Kidney tubule cell (primary cell): ENCODE results near the gene VRTN.

Experiments
- DNase-seq: peaks from one replicate; pipeline ENCODE4 v3.0.0-alpha.2; 2018; ENCODE audit warnings: low spot score

VRTN gene

DNA sequence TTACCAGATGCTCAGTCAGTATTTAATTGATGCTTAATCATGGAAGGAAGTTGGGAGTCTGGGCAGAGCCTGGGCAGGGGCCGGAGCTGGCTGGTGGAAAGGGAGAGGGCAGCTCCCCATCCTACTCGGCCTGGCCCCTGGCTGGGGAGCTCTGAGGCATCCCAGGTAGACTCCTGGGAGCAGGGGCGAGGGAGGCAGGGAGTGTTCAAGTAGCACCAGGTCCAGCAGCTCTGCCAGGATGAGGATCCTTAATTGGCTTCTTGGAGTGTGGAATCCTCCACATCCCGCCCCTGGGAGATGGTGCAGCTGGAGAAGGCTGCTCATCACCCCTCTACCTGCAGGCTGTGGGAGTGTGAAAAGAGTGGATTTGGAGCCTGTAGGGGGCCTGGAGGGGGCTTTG lies 46.8 kb downstream of the VRTN start:
- DNase-seq = no peak

DNA sequence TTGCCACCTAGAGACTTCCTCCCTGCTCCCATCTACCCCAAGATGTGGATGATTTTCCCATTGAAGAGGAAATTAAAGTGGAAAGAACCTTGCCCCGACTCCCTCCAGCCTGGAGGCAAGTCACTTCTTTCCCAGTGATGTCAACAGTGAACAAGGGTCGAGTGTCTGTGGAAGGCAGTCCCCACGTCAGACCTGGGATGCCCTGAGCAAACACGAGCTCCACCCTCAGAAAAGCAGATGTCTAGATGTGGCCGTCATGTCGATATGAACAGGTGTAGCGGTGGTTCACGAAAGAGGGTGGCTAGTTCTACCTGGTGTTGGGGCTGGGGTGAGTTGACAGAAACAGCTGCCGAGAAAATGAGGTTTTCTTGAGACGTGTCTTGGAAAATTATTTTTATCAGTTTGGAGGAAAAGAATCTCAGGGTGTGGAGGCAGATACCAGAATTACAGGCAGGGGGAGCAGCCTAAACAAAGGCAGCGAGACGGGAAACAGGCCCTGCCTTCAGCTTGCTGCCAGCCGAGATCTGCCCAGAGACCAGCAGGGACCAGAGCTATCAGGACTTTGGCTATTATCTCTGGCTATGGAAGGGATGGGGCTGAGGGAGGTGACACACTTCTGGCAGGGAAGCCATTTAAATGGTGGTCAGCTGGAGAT lies 51.9 kb downstream of the VRTN start:
- no peak for DNase-seq

DNA sequence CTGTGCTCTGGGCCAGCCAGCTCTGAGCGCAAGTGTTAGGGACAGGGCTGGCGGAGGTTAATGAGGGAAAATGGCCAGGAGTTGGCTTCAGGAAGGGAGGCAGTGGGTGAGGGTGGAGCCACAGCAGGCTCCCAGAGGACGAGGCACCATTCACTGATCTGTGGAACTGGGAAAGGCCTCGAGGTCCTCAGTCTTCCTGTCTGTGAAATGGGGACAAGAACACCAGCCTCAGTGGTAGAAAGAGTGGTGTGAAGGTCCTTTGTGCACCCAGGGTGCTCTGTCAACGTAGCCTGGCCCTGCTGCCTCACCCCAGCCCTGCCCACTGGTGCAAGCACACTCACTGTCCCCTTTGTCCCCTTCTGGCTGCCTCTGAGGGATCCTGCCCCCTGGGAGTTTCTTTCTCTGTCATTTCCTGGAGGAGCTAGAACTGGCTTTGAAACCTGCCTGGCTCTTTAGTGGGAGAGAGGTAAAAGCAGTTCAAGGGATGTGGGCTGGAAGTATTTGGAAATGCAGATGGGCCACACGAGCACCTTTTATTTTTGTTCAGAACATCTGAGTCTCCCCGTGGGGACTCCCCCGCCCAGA lies 52.7 kb downstream of the VRTN start:
- no peak for DNase-seq

DNA sequence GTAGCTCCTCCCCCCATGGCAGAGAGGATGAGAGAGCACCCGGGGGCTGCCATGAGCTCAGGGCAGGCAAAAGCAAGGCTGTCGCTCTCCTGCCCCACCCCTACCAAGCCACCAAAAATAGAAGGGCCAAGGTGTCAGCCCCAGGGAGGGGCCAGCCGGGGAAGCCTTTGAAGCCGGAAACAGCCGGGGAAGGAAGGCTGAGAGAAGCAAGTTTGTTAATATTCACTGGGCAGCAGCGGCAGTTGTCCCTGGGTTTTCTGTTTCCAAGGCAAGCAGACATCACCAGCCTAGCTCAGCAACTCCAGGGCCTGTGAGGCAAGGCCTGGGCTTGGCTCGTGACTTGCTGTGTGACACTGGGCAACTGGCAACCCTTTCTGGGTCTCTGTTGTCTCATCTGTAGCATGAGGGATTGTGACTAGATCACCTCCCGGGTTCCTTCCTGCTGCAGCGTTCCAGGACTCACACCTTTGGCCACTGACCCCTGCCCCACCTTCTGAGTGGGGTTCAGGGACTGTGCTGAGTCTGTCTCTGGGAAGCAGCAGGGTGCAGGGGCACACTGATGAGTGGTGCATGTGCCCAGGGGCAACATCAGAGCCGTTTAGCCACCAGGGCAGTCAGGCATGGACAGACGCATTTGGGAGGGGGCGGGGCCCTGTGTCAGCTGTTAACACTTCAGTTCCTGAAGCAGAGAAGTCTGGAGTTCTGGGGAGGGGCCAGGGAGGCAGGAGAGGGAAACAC lies 53.4 kb downstream of the VRTN start:
- DNase-seq = peak; percentile 58

DNA sequence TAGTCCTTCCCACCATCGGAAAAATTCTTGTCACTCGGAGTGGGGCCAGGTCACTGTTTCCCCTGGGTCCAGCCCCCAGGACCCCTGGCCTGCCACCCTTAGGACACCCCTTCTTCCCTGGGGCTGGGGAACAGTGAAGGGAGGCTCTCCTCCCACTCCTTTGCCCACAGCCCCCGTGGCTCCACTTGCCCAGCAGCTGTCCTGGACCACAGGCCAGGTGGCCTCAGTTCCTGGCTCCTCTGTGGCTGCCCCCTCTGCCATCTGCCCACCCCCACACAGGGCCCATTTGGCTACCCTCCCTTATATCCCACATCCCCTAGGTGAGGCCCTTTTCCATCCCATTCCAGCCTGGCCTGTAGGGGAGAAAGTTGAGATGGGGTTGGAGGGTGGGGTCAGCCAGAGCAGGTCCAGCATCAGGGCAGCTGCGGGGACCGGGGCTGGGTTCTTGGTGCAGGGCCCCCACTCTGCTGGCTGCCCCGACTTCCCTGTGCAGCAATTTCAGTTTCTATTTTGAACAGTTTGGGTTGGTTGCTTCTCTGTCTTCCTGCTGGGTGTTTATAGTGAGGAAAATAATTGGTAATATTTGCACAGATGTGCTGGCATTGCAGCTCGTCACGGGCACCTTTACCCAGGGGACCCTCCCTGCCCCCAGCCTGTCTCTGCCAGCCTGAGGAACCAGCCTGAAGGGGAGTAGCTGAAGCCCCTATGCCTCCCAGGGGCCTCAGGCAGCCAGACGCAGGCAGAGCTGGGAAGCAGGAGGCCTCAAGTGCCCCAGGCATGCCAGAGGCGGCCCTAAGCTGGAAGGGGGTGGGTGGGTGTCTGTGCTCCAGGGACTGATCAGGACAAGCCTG lies 54.4 kb downstream of the VRTN start:
- DNase-seq = no peak

DNA sequence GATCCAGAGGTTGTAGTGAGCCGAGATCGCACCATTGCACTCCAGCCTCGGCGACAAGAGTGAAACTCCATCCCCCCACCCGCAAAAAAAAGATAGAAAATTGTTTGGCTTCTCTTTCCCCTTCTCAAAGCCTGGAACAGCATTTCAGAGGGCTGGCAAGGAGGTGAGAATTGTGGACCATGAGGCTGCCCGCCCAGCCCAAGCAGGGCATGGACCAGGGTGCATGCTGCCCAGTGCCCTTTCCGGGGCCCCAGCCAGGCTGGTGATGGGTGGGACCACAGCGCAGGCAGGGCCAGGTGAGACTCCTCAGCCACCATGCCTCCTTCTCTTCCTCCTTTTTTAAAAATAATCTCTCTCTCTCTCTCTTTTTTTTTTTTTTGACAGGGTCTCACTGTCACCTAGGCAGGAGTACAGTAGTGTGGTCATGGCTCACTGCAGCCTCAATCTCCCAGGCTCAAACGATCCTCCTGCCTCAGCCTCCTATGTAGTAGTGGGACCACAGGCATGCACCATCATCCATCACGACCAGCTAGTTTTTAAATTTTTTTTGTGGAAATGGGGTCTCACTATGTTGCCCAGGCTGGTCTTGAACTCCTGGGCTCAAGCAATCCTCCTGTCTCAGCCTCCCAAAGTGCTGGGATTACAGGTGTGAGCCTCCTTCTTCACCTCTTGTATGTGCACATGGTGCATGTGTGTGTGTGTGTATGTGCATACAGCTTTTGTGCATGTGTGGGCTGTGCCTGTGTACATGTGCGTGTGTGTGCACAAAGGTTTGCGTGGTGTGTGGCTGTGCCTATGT lies 55.5 kb downstream of the VRTN start:
- no peak for DNase-seq

DNA sequence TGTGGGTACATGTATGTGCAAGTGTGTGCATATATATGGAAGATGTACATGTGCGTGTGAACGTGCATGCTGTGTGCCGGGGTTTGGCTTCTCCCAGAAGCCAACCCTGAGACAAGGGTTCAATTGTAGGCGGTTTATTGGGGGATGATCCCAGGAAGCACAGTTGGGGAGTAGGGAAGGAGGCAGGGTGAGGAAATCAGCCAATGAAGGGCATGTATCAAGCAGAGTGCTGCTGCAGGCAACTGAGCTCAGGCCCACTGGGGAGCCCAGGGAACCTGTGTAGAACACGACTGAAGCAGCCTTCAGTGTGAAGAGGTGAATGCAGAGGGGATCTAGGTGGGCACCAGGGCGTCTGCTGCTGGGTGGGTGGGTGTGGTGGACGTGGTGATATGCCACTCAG lies 56.2 kb downstream of the VRTN start:
- no peak for DNase-seq

DNA sequence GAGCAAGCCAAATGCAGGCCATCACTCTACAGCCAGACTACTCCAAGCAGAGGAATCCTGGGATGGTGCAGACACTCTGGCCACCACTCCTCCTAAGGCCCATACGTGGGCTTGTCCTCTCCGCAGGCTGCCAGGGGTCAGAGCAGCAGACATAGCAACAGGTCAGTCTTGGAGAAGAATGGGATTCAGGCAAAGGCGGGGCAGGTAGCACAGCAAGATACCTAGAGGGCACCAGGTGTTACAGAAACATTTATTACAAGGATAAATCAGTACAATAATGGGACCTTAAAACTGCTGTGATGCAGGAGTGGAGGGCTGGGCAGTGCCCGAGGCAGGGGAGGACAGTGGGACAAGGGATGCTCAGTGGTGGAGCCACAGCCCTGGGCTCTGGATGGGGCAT lies 57.4 kb downstream of the VRTN start:
- no peak for DNase-seq

DNA sequence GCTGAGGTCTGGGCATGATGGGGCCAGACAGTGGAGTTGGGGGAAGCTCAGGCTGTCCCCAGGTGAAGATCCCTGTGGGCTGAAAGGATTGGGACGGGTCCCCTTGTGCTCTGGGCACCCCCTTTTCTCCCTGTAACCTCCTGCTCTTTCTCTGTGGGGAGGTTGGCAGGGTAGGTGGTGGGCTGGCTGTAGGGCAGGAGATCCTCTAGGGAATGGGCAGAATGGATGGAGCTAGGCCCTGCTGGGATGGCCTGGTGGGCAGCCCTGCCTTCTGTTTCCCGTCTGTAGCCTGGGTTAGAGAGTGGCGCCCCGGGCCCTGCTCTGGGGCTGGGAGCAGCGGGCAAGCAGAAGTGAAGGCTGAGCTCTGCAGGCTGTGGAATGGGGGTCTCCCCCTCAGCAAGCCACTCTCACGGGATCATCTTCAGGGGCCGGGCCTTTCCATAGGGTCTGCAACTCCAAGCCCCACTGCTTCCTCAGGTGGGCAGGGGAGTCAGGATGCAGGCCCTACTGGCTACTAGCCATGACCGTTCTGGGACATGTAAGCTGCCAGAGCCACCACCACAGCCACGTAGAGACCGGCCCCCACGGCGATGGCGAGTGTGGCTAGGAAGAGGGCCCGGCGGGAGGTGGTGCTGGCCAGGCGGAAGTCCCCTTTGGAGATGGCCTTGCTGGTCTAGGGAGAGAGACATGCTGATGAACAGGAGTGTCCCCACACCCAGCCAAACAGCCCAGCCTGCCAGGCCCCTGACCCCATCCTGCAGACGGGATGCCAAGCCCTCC lies 58.9 kb downstream of the VRTN start:
- no peak for DNase-seq

DNA sequence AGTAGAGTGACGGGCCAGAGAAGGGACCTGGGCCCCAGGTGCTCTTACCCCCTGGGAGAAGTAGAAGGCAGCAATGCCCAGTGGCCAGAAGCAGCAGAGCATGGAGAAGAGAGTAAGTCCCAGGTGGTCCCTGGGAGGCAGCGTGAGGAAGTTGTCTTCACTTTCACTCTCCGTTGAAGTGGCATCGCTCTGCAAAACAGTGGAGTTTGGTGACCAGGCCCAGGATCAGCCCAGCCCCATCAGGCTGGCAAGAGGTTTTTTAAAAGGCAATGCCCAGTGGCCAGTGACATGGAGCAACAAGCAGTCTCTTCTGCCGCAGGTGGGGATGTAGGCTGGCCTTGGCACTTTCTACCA lies 59.5 kb downstream of the VRTN start:
- no peak for DNase-seq

DNA sequence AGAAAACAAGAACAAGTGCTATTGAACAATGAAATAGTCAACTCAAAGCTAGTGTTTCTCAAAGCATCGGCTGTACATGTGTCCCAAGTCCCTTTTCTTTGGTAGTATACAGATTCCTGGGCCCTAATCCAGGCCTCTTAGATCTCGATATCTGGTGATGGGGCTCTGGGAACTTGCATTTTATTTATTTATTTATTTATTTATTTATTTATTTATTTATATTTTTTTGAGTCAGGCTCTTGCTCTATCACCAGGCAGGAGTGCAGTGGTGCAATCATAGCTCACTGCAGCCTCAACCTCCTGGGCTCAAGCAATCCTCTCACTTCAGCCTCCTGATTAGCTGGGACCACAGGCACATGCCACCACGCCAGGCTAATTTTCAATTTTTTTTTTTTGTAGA lies 60.6 kb downstream of the VRTN start:
- no peak for DNase-seq

DNA sequence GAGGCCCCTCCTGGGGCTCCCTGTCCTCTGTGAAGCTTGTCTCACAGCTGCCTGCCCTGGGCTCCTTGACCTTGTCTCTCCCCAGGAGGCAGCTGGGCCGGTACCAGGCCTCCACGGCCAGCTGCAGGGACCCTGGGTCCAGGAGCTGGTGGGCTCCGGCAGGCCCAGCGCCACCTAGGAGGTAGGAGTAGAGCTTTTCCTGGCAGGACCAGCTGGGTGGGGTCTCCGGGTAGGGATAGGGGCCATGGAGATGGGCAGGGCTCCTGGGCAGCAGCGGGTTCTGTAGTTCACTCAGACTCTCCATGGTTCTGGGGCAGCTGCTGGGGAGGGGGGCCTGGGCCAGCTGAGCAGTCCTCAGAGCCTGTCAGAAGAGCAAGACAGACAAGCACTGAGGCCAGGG lies 61.2 kb downstream of the VRTN start:
- DNase-seq = no peak
